ENCODE data around the gene SLC38A7.

SLC38A7 gene, protein sequence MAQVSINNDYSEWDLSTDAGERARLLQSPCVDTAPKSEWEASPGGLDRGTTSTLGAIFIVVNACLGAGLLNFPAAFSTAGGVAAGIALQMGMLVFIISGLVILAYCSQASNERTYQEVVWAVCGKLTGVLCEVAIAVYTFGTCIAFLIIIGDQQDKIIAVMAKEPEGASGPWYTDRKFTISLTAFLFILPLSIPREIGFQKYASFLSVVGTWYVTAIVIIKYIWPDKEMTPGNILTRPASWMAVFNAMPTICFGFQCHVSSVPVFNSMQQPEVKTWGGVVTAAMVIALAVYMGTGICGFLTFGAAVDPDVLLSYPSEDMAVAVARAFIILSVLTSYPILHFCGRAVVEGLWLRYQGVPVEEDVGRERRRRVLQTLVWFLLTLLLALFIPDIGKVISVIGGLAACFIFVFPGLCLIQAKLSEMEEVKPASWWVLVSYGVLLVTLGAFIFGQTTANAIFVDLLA

DNA sequence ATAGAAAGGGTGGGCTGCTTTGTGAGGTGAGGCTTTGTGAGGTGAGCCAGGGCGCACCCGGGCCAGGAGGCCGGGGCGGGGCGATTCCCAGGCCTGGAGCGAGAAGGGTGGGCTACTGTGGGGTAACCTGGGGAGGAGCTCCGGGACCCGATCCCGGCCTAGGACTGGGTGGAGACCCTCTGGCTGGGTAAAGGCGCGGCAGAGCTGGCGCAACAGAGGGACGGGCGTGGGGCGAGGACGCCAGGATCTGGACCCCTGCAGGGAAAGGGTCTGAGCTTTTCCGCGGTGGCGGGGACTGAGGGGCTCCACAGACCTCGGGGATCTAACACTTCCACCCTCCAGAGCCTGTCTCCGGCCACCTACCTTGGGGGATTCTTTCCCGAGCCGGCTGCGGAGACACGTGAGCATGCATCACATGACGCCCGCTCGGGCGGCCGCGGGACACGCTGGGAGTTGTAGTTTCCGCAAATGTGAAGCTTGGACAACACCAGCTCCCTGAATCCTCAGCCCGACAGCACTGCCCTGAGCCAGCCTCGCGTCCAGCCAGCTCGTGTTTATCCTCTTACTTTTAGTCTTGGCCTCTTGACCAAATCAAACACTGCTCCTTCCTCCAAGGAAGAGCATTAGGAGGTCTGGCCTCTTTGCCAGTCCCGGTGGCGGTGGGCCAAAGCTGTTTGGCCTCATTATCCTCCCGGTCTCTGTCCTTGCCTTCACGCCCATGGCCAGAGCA, at the start of gene SLC38A7:
Gene SLC38A7, minus strand, starts transcription at position 417 of the 730 bp plus-strand sequence. CDS start 4,644 bp downstream, outside the sequence.
- H3K4me3 ChIP-seq (ENCODE audit: low read depth, low read length), result peak within 1 kb of the TSS; percentile 84
- H3K36me3 ChIP-seq (ENCODE audit: control insufficient read depth, insufficient read depth, low read length), result peaks cover 10% of the 10 kb centered on the region
- 0 out of 2 replicates have a peak, but pooled peaks cover 2% of the 10 kb centered on the region for H3K4me1 ChIP-seq (ENCODE audit: control insufficient read depth, insufficient read depth, low read length)
- H3K27me3 ChIP-seq (ENCODE audit: control insufficient read depth, insufficient read depth, low read length), result peaks cover 3% of the 10 kb centered on the region; the same call in 1 of the 2 replicates
- H3K27ac ChIP-seq (ENCODE audit: low read depth, low read length), result no peak within 1 kb of the TSS
- H3K9ac ChIP-seq (ENCODE audit: low read length), result peak within 1 kb of the TSS; percentile 74
- H3K9me3 ChIP-seq (ENCODE audit: control insufficient read depth, insufficient read depth, low read depth, low read length), result no peaks in the 10 kb centered on the region

DNA sequence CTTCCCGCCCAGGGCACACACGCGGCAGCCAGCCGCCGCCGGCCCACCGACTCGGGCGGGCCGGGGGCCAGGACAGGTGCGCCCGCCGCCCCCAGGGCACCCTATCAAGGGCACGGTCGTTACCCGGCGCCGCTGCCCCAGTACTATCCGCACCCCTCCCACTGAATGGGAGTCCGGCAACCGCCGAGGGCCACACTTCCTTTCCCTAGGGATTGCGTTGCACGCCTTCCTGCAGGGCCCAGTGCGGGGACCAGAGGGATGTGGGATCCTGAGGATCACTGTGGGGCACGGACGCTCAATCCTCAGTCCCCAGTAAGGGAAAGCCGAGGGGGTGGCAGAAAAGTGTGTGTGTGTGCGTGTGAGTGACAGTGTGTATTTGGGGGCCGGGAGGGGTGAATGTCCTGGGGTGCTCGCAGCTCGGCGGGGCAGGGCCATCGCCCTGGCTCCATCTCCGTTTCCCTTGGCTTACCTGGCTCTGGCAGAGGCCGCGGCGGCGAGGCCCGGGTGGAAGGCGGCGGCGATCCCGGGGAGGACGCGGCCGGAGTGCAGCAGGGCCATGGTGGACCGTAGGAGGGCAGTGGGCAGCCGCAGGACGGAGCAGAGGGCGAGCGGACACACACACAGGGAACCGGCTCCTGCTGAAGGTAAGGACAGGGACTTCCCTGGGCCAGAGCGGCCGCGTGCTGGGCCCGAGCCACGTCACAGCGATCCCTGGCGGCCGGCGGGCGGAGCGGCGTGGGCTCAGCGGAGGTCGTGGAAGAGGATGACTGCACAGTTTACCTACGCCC, 49.3 kb upstream of the SLC38A7 start, which contains the start of gene GOT2:
Gene GOT2, minus strand, starts transcription at position 646 of the 788 bp plus-strand sequence. Its CDS starts 88 bp downstream, at position 558.
- H3K27me3 ChIP-seq (ENCODE audit: control insufficient read depth, insufficient read depth, low read length), result no peaks in the 10 kb centered on the region
- H3K9me3 ChIP-seq (ENCODE audit: control insufficient read depth, insufficient read depth, low read depth, low read length), result no peaks in the 10 kb centered on the region
- H3K36me3 ChIP-seq (ENCODE audit: control insufficient read depth, insufficient read depth, low read length), result peaks cover 9% of the 10 kb centered on the region
- H3K9ac ChIP-seq (ENCODE audit: low read length), result peak within 1 kb of the TSS; percentile 81
- peaks cover 9% of the 10 kb centered on the region for H3K4me1 ChIP-seq (ENCODE audit: control insufficient read depth, insufficient read depth, low read length)
- H3K27ac ChIP-seq (ENCODE audit: low read depth, low read length), result peak within 1 kb of the TSS; percentile 43
- H3K4me3 ChIP-seq (ENCODE audit: low read depth, low read length), result peak within 1 kb of the TSS; percentile 88

DNA sequence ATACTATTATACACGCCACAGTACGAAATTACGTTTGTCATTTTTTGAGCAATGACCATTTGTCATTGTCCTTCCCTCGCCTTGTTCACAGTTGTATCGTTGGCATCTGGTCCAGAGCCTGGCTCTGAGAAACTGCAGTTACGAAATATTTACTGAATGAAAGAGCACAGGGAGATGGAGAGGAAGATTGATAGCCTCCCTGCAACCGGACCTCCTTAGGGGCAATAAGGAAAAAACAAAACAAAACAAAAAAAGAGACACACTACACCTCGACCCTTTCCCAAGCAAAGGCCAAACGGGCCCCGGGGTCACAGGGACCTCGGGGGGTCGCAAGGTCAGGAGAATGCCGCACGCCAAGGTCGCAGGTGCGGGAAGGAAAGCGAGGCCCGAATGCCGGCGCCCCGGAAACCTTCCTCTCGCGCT, 48.7 kb upstream of the SLC38A7 start:
- Histone ChIP-seq H3K9ac (ENCODE audit: low read length) (peak overlapping the region; percentile 81), H3K27me3 (ENCODE audit: control insufficient read depth, insufficient read depth, low read length) (no peaks in the 10 kb centered on the region), H3K4me3 (ENCODE audit: low read depth, low read length) (peak overlapping the region; percentile 88), H3K9me3 (ENCODE audit: control insufficient read depth, insufficient read depth, low read depth, low read length) (no peaks in the 10 kb centered on the region), H3K36me3 (ENCODE audit: control insufficient read depth, insufficient read depth, low read length) (peaks cover 9% of the 10 kb centered on the region), H3K27ac (ENCODE audit: low read depth, low read length) (peak overlapping the region; percentile 43), H3K4me1 (ENCODE audit: control insufficient read depth, insufficient read depth, low read length) (peaks cover 9% of the 10 kb centered on the region)

DNA sequence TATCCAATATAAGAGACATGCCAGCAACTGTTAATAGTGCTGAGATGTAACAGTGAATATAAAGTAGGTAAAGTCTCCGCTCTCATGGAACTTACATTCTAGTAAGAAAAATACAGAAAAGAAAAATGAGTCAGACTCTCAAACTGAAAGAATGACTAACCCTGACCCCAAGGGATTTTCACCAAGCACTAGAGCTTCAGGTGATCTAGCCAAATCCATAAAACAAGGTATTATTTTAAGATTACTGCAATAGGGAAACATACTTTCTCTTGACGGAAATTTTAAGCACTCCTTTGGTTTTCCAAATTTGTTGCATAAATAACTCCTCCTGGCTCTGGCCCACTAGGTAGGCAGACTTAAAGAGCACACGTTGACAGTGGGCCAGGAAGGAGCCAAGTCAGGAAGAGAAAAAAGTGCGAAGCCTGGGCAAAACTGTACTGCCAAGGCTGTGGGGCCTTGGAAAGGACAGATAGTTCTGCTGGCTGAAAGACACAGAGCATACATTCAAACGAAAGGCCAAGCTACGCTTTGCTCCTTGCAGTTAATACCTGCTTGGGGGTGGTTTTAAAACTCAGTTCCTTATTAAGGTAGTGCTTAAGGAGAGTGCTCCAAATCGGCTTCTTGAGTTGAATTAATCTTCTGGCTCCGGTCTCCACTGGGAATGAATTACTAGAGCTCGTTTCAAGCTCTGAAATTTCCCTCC, 48.1 kb upstream of the SLC38A7 start:
- Histone ChIP-seq H3K27me3 (ENCODE audit: control insufficient read depth, insufficient read depth, low read length) (no peaks in the 10 kb centered on the region), H3K4me3 (ENCODE audit: low read depth, low read length) (peak overlapping the region; percentile 88), H3K27ac (ENCODE audit: low read depth, low read length) (no peak overlapping the region), H3K36me3 (ENCODE audit: control insufficient read depth, insufficient read depth, low read length) (peaks cover 9% of the 10 kb centered on the region), H3K9me3 (ENCODE audit: control insufficient read depth, insufficient read depth, low read depth, low read length) (no peaks in the 10 kb centered on the region), H3K9ac (ENCODE audit: low read length) (peak overlapping the region; percentile 81), H3K4me1 (ENCODE audit: control insufficient read depth, insufficient read depth, low read length) (peaks cover 9% of the 10 kb centered on the region)

DNA sequence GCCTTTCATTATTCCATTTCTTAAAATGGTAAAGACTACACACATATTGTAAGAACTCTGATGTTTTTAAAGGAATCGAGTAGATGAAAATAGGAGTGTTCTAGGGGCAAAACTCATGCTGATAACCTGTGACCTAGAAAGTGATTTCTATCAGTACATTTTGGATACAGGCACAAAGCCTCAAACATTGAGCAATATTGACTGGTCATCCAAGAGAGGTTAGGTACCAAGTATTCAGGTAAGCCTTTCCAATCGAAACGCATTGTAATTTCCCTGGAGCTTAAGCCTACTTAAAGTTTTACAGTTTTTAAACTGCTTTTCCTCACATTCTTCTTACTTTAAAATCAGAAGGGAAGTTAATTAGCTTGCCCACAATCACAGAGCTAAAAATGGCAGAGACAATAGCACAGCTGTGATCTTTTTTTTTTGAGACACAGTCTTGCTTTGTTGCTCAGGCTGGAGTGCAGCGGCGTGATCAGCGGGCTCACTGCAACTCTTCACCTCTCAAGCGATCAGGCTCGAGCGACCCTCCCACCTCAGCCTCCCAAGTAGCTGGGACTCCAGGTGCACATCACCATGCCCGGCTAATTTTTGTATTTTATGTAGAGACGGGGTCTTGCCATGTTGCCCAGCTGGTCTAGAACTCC, 46.3 kb upstream of the SLC38A7 start:
- H3K4me1 ChIP-seq (ENCODE audit: control insufficient read depth, insufficient read depth, low read length), result peaks cover 9% of the 10 kb centered on the region
- H3K27ac ChIP-seq (ENCODE audit: low read depth, low read length), result no peak overlapping the region
- no peak overlapping the region for H3K4me3 ChIP-seq (ENCODE audit: low read depth, low read length)
- H3K9ac ChIP-seq (ENCODE audit: low read length), result no peak overlapping the region
- peaks cover 9% of the 10 kb centered on the region for H3K36me3 ChIP-seq (ENCODE audit: control insufficient read depth, insufficient read depth, low read length)
- H3K9me3 ChIP-seq (ENCODE audit: control insufficient read depth, insufficient read depth, low read depth, low read length), result no peaks in the 10 kb centered on the region
- H3K27me3 ChIP-seq (ENCODE audit: control insufficient read depth, insufficient read depth, low read length), result no peaks in the 10 kb centered on the region

DNA sequence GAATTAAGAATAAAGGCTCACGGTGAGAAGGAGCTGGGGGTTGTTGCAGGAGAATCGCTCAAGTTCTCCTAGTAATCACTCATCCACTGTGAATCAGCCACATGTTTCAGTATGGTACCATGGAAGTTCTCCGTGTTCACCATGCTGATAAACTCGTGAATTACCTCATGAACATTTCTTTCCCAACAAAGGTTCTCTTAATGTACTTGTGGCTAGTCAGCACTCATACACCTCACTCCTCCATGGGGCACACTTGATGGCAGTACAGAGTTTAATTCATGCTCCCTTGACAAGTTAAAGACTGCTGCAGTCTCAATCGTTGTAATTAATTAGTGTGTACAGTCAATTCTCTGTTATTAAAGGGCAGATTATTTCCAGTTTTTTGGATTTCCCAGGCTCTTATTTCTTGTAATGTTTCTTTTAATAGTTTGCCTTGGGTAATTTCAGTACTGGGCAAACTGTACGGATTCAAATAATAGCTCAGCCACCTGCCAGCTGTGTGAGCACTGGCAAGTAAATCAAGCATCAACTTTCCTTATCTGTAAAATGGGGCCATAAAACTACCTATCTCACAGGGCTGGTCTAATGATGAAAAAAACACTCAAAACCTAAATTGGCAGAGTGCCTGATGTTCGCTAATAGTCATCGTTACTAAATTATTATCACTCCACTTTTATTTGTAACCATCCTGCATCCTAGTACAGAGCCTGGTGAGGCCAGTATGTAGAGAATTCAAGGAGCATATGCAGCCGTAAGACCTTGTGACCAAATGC, 43.4 kb upstream of the SLC38A7 start:
- H3K36me3 ChIP-seq (ENCODE audit: control insufficient read depth, insufficient read depth, low read length), result peaks cover 19% of the 10 kb centered on the region
- H3K27me3 ChIP-seq (ENCODE audit: control insufficient read depth, insufficient read depth, low read length), result no peaks in the 10 kb centered on the region
- peaks cover 7% of the 10 kb centered on the region for H3K4me1 ChIP-seq (ENCODE audit: control insufficient read depth, insufficient read depth, low read length)
- no peaks in the 10 kb centered on the region for H3K9me3 ChIP-seq (ENCODE audit: control insufficient read depth, insufficient read depth, low read depth, low read length)
- no peak overlapping the region for H3K4me3 ChIP-seq (ENCODE audit: low read depth, low read length)
- H3K27ac ChIP-seq (ENCODE audit: low read depth, low read length), result no peak overlapping the region
- H3K9ac ChIP-seq (ENCODE audit: low read length), result no peak overlapping the region

DNA sequence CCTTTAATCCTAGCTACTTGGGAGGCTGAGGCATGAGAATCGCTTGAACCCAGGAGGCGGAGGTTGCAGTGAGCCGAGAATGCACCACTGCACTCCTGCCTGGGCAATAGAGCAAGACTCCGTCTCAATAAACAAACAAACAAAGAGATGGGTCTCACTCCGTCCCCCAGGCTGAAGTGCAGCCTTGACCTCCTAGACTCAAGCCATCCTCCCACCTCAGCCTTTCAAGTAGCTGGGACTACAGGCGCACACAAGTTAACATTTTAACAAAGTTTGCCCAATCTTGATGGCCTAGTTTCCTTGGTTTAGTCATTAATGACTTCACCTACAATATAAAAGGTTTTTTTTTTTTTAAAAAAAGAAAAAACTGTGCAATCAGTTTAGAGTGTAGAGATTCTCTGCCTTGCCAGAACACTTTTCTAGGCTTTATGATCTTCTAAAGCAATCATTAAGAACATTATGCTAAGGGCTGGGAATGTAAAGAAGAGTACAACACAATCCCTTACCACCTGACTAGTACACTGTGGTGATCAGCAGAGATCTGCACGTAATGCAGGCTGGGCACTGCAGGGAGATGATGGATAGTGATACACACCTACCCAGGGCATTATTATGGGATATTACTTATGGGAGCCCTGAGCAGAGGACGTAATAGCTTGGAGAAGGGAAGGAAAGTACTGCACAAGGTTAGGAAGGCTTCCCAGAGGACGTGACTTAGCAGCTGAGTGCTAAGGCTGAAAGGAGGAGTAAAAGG, 42.6 kb upstream of the SLC38A7 start:
- Histone ChIP-seq H3K9me3 (ENCODE audit: control insufficient read depth, insufficient read depth, low read depth, low read length) (no peaks in the 10 kb centered on the region), H3K4me3 (ENCODE audit: low read depth, low read length) (no peak overlapping the region), H3K36me3 (ENCODE audit: control insufficient read depth, insufficient read depth, low read length) (peaks cover 26% of the 10 kb centered on the region), H3K9ac (ENCODE audit: low read length) (no peak overlapping the region), H3K27ac (ENCODE audit: low read depth, low read length) (no peak overlapping the region), H3K27me3 (ENCODE audit: control insufficient read depth, insufficient read depth, low read length) (no peaks in the 10 kb centered on the region), H3K4me1 (ENCODE audit: control insufficient read depth, insufficient read depth, low read length) (no peaks in the 10 kb centered on the region)

DNA sequence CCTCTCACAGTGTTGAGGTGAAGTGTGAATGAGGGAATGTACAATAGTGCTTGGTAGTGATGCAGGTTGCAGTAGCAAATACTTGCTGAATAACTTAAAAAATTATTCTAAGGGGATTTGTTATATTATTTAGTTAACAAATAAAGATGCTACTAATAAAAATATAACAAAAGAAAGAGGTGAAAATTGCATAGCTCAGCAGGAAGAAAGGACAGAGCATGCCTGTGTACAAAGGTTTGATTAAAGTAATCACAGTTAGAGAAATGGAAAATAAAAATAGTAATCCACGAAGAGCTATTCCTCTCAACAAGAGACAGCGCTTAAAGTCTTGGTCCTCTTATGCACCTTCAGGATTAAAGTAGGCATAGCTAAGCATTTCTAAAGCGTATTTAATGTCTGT, 38.5 kb upstream of the SLC38A7 start:
- Histone ChIP-seq H3K27me3 (ENCODE audit: control insufficient read depth, insufficient read depth, low read length) (no peaks in the 10 kb centered on the region), H3K36me3 (ENCODE audit: control insufficient read depth, insufficient read depth, low read length) (peaks cover 56% of the 10 kb centered on the region), H3K4me3 (ENCODE audit: low read depth, low read length) (no peak overlapping the region), H3K4me1 (ENCODE audit: control insufficient read depth, insufficient read depth, low read length) (no peaks in the 10 kb centered on the region), H3K27ac (ENCODE audit: low read depth, low read length) (no peak overlapping the region), H3K9ac (ENCODE audit: low read length) (no peak overlapping the region), H3K9me3 (ENCODE audit: control insufficient read depth, insufficient read depth, low read depth, low read length) (no peaks in the 10 kb centered on the region)

DNA sequence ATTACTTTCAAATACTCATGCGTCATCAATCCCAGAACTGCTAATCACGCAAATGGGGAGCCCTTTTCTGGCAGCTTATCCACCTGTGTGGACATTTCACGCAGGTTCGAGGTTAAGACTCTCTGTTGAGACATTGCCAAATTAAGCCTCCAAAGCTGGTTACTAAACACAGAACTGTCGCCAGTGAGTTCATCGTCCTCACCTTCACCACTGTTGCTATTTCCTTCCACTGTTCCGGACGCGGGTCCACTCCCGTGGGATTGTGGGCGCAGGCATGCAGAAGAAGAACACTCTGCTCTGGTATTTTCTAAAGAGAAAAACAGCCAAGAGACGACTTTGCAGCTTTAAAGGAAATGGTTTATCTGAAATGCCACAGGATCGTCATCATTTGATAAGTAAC, 33.4 kb upstream of the SLC38A7 start:
- Histone ChIP-seq H3K4me1 (ENCODE audit: control insufficient read depth, insufficient read depth, low read length) (no peaks in the 10 kb centered on the region), H3K27me3 (ENCODE audit: control insufficient read depth, insufficient read depth, low read length) (no peaks in the 10 kb centered on the region), H3K4me3 (ENCODE audit: low read depth, low read length) (no peak overlapping the region), H3K9ac (ENCODE audit: low read length) (no peak overlapping the region), H3K36me3 (ENCODE audit: control insufficient read depth, insufficient read depth, low read length) (peaks cover 89% of the 10 kb centered on the region), H3K27ac (ENCODE audit: low read depth, low read length) (no peak overlapping the region), H3K9me3 (ENCODE audit: control insufficient read depth, insufficient read depth, low read depth, low read length) (no peaks in the 10 kb centered on the region)

Data from HUES6 (cell line).